Hippocampal formation (tissue), 2 donors: ENCODE measurements around the gene ADARB1.

Experiments used
- DNase-seq, 2 donors: peaks; one replicate each; lab custom pipeline; 2025; lab: John Stamatoyannopoulos, UW

Gene ADARB1

DNA sequence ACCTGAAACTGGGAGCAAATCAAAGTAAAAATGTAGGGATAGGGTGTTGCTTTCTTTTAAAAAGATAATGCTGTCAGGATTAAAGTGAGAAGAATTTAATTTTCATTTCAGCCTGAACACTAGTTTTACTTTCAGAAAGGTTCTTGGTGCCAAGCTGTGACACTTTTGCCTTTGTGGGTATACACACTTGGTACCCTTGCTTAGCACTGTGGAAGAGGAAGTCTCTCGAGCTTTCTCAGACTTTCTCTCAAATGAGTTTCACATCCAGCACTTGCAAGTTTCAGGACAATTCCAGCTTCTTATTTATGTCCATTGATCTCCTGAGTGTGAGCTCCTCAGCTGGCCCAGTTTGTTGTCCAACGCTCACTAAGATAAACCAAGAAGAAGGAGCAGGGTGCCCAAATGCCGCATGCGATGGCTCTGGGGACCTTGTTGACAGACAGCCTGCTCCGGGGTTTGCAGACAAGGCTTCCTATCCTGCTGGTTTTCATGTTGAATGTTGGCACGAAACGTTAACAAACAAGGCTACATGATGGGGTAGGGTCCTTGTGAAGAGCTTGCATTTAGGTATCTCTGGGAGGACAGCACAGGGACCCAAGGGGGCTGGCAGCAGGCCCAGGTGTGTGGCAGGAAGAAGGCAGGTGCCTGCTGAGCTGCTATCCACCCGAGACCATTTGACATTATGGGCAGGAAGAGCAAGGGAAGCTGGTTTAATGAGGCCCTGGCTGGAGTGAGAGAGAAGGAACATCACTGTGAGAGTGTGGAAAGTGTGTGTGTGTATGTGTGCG lies 133.7 kb downstream of the ADARB1 start:
- no peak for DNase-seq

DNA sequence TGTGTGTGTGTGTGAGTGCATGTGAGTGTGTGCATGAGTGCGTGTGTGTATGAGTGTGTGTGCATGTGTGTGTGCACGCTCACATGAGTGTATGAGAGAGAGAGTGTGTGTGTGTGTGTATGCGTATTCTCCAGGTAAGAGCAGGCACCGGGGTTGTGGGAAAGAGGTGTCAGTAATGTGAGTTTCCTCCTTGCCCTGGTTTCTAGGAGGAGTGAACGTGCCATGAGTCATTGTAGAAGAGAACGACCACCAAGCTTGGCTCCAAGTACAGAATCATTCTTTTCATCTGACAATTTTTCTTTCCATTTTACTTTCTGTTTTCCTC lies 134.2 kb downstream of the ADARB1 start:
- DNase-seq = no peak

- no peak for DNase-seq
These were observed 134.7 kb downstream of the ADARB1 start for GRCh38 chr21:45209046-45209445.

- peak in 1 of 2 donors; percentile 16 for DNase-seq
These were observed 135.4 kb downstream of the ADARB1 start for GRCh38 chr21:45209685-45210284.

DNA sequence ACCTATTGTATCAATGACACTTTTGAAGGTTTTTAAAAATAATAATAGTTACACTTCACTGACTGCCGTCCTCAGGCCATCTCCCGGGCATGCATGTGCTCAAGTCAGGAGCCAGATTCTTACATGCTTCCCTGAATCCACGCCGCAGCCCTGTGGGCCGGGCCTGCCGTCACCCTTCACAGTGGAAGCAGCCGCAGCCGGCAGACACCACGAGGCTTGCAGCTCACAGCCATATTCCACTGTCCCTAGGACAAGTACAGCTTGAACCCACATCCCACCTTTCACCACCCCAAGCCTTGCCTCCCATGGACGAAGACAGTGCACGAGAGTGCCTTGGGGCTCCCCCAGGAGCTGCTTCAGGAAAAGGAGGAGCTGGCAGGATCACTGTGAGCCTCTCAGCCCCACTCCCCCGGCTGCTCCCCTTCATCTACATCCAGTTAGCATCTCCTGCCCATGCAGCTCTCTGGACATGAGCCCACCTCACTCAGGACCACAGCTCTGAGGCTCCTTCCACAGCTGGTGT lies 136.1 kb downstream of the ADARB1 start:
- no peak for DNase-seq

DNA sequence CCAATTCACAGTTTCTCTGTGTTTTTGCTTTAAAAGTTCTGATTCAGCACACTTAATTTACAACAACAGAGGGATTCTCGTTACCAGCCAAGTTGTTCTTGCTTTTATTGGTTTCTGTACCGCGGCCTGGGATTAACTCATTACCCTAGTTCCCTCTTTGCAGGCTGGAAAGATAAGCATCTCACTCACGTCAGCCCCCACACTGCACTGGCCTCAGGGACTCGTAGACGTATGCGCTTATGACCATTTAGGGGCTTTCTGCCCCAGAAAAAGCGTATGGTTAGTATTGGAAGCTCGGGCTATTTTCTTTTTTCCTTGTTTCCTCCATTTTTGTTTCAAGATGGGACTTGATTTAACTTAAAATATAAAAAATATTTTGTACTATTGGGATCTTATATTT lies 137.3 kb downstream of the ADARB1 start:
- no peak for DNase-seq

DNA sequence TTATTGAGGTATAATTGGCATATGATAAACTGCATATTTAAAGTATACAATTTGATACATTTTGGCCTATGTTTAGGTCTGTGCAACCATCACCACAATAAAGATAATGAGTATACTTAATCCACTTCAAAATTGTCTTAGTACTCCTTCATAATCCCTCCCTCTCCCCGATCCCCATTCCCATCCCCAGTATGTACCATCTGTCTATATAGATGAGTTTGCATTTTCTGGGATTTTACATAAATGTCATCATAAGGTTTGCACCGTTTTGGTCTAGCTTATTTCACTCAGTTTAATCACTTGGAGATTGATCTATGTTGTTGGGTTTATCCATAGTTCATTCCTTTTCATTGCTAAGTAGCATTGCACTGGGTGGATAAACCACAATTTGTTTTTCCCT lies 139.0 kb downstream of the ADARB1 start:
- no peak for DNase-seq

DNA sequence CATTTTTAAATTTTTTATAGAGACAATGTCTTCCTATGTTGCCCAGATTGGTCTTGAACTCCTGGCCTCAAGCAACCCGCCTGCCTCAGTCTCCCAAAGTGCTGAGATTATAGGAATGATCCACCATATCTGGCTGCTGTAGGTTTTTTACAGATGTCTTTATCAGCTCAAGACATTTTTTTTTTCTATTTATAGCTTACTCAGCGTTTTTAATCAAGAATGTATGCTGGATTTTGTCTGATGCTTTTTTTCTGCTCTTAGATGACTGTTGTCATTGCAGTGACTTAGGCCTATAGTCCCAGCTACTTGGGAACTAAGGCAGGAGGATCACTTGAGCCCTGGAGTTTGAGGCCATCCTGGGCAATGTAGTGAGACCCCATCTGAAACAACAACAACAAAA lies 140.8 kb downstream of the ADARB1 start:
- no peak for DNase-seq

DNA sequence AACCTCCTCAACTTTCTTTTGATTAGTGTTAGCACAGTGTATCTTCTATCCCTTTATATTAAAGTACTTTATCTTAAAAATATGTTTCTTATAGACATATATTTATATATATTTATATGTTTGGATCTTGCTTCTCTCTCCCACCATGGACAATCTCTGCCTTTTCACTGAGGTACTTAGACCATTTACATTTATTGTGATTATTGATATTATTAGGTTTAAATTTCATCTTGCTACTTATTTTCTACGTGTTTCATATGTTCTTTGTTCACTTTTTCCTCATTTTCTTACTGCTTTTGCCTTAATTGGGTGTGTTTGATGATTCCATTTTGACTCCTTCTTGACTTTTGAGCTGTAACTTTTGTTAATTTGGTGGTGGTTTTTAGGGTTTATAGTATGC lies 142.6 kb downstream of the ADARB1 start:
- no peak for DNase-seq

GRCh38 chr21:45219517-45219916 lies 145.1 kb downstream of the ADARB1 start:
- DNase-seq = no peak

GRCh38 chr21:45220071-45220481 lies 145.7 kb downstream of the ADARB1 start:
- no peak for DNase-seq

DNA sequence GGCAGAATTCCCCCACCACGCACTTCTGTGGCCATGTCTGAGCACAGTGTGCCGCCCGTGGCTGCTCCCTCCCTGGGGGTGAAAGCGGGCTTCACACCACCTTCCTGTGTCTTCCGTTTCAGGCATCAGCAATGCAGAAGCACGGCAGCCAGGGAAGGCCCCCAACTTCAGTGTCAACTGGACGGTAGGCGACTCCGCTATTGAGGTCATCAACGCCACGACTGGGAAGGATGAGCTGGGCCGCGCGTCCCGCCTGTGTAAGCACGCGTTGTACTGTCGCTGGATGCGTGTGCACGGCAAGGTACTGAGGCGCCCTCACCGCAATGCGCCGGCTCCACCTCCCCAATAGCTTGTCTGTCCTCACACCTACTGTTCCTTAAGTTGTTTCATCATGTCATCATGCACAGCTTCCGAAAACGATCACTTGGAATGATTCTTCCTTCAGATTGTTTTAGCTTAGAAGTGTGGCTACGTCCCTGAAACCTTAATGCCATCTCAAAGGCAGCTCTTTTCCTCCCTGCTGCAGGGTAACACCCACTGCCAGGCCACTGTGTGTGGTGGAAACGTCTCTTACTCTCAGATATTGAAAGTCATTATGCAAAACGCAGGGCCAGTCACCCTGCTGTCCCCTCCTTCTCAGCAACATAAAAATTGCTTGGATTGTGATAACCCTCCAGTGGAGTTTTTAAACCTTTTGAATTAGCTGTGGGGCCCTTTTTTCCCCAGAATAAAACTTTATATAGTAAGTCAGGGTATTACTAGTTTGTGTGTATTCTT lies 146.5 kb downstream of the ADARB1 start:
- DNase-seq = no peak

GRCh38 chr21:45222001-45222400 lies 147.6 kb downstream of the ADARB1 start:
- DNase-seq = no peak

DNA sequence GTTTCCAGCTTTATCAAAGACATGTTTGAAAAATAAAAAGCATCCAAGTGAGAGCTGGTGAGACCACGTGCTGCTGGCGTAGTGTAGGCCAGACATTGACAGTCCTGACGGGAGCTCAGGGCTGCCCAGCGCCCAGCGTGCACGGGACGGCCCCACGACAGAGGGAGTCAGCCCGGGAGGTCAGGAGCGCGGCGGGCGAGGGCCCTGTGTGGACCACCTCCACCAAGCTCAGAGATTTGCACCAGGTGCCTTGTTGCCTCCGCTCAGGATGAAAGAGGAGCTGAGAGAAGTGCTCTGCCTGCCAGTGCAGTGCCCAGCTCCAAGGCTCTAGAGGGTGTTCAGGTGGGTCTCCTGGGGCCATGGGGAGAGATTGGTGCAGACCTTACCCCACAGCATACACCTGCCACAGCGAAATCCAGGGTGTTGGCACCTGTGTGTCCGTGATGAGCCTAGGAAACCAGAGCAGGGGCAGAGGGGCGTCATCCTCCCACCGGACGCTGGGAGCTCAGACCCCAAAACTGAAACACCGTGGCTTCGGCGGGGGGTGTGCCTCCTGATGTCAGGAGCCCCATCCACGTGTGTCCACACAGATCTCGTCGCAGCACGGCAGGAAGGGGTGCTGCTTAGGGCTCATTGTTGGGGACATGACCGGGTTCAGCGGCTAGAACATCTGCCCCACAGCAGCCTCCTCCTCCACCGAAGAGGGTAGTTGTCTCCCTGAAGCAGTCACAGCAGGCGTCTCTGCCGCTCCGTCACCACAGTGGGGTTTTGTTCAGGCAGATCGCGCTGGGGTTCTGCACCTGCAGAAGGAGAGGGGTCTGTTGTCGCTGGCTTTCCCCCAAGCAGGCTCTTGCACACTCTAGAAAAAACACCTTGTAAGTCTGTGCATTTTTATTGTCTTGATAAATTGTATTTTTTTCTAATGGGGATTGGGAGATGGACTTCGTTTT lies 149.1 kb downstream of the ADARB1 start:
- DNase-seq = no peak

DNA sequence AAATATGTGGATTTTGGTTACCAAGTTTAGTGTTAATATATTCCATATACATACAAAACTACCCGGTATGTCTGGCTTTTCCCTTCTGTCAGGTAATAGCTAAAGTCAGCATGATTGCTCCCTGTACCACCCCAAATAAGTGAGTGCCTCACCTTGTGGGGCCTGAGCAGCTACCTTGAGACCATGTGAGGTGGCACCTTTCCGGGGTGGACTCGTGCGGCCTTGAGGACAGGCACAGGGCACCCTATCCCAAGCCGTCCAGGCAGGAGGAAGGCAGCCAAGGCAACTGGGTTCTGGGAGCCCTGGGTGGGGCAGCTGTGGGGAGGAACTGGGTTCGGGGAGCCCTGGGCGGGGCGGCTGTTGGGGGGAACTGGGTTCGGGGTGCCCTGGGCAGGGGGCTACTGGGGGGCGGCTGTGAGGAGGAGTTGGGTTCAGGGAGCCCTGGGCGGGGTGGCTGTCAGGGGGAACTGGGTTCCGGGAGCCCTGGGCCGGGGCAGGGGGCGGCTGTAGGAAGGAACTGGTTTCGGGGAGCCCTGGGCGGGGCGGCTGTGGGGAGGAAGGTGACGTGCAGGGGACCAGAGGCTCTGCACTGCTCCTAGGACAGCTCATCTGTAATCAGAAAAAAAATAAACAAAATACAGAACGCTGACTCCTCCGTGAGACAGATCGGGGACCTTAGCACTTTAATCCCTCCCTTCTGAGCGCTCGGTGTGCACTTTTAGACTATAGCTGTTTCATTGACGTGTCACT lies 150.0 kb downstream of the ADARB1 start:
- no peak for DNase-seq

DNA sequence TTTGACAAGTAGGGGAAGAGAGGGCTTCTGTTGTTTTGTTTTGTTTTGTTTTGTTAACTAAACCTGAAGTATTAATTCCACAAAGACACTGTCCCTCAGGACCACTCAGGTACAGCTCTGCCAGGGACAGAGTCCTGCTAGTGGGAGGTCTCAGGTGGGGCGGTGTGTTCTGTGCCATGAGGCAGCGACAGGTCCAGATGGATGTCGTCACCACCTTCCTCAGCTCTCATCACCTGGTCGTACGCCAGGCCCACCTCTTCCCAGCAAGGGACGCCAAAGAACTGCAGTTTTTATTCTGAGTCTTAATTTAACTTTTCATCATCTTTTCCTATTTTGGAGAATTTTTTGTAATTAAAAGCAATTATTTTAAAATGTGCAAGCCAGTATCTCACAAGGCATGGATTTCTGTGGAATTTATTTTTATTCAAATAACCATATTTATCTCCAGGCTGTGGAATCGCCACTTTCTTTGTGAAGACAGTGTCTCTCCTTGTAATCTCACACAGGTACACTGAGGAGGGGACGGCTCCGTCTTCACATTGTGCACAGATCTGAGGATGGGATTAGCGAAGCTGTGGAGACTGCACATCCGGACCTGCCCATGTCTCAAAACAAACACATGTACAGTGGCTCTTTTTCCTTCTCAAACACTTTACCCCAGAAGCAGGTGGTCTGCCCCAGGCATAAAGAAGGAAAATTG lies 150.8 kb downstream of the ADARB1 start:
- no peak for DNase-seq

DNA sequence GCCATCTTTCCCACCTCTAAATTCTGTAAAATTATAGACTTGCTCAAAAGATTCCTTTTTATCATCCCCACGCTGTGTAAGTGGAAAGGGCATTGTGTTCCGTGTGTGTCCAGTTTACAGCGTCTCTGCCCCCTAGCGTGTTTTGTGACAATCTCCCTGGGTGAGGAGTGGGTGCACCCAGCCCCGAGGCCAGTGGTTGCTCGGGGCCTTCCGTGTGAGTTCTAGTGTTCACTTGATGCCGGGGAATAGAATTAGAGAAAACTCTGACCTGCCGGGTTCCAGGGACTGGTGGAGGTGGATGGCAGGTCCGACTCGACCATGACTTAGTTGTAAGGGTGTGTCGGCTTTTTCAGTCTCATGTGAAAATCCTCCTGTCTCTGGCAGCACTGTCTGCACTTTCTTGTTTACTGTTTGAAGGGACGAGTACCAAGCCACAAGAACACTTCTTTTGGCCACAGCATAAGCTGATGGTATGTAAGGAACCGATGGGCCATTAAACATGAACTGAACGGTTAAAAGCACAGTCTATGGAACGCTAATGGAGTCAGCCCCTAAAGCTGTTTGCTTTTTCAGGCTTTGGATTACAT lies 151.5 kb downstream of the ADARB1 start:
- no peak for DNase-seq

DNA sequence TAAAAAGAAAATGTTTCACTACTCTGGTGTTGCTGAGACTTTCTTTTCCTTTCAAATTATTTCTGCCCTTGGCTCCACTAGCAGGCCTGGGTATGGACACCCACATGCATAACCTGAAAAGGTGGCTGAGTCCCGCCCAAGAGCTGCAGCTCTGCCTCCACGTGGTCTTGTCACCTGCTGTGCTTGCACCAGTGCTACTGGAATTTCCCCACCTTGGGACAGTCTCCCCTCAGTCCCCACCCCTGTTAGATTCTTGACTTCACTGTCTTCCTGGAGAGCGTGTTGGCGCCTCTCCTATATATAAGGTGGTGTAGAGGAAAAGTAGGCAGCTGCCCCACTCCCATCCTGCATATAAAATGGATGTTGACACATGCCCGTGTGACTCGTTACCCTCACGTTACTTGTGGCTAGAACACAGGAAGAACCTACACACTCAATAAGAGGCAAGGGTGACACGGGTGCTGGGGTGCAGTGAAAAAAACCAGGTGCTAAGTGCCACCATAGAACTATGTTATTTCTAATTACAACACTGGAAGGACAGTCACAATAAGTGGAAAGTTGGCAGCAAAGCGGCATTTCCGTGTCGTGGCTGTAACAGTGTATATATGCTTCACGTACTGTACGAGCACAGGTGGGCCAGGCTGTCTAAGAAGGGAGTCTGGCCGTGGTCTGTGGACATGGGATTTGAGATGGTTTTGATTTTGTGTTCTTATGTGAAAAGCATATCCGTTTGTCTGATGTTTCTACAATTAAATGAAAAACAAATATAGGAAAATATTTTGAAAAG lies 152.4 kb downstream of the ADARB1 start:
- no peak for DNase-seq

DNA sequence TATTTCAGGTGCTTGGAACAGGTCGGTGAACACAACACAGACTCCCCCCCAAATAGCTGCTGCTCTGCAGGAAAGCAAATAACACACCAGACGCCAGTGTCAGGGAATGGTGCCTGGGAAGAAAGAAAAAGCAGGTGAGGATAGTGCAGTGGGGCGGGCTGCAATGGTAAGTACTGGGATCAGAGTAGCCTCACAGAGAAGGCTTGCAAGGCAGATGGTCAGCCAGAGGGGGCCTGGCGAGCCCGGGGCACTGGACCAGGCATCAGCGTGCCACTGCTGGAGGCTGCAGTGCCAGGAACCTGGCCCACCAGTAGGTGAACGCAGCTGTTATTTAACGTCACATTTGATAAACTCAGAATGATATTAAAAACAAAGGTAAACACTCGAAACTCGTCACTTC lies 153.4 kb downstream of the ADARB1 start:
- DNase-seq = no peak
